Measurements from ENCODE around the gene APOL2. TPM values are rescaled to one million over a fixed set of nuclear protein-coding genes. Genes with fewer than 3 reads are reported as not detected.

Gene APOL2
- 22.2 TPM for polyA plus RNA-seq (2012; ENCODE audit: low read depth, missing spikeins)

DNA sequence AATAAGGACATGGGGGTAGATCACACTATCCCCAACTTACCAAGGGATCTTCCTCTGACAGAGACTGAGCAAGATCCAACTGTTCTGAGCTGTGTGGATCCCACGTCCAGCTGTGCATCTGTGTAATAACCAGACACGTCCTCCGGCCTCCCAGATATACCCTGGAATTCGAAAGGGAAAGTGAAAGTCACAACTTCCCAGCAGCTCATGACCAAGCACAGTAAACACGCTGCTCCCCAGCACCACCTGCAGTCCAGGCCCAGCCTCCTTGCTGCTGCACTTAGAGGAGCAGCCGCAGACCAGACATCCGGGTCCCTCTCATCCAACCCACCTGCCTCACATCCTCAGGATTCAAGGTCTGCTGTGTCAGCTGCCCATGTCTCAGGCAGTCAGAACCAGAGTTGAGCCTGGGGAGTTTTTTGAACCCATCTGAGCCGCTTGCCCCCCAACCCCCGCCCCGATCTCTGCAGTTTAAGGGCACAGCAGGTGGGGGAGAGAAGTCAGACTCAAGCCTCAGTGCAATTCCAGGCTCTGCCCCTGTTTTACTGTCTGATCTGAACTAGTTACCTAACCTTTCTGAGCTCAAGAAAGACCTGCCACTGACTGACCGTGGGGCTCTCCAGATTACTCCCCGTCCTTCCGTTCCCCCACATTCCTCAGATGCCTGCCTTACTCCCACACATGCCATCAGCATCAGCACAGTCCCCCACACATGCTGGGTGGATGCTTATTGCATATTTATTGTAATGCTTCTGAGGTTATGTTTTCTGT, at the start of gene APOL2:
APOL2 (minus strand) TSS at position 127 of the 771 bp plus-strand sequence. CDS start 6,365 bp downstream, outside the sequence.
- DNase-seq (ENCODE audit: insufficient read length, low spot score) (peak; percentile 64), FAIRE-seq (peak; percentile 98)
- TF ChIP-seq TAF1 (IDR thresholded peaks at IDR 0.05; ENCODE audit: low read depth, low read length) (peak; percentile 28; the same call in 1 of the 2 replicates), POLR2A (IDR thresholded peaks at IDR 0.05; ENCODE audit: low read depth, low read length) (peak; percentile 37; the same call in 1 of the 2 replicates), SPI1 (IDR thresholded peaks at IDR 0.05; ENCODE audit: low read depth, low read length) (no peak), POU2F2 (IDR thresholded peaks at IDR 0.05; ENCODE audit: low read depth, low read length) (peak; percentile 48), POLR2AphosphoS5 (IDR thresholded peaks at IDR 0.05; ENCODE audit: low read depth, low read length) (no peak)

DNA sequence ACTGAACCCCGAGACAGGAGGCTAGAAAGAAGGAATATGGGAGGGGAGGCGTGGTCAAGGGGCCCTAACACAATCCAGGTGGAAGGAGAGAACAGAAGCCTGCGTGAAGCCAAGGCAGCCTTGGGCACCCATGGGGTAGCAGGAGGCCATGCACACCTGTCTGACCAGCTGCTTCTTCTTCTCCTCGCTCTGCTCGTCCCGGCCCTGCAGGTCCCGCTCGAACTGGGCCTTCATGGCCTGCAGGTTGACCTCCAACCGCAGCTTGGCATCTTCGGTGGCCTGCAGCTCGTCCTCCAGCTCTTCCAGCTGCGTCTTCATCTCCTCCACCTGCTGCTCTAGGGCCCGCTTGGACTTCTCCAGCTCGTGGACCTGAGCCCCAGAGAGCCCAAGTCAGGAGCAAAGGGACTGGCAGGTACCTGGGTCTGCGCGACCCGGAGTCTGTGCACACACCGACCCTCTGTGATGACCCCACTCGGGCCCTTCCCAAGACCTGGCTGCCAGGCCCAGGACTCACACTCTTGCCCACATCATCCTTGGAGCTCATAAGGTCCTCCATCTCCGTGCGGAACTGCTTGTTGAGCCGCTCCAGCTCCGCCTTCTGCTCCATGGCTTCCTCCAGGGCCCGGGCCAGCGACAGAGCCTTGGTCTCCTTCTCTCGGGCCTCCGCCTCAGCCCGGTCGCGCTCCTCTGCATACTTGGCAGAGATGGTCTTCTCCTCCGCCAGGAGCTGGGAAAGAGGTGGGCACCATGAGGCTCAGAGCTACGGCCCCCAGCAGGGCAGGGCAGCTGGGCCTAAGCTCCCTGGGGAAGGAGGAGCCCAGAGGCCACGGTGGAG, 49.5 kb upstream of the APOL2 start:
- no peak for FAIRE-seq
- DNase-seq (ENCODE audit: insufficient read length, low spot score) = no peak
- TF ChIP-seq PAX5 (IDR thresholded peaks at IDR 0.05; ENCODE audit: insufficient read depth, low read length, severe bottlenecking) = no peak
- no peak for TF ChIP-seq POLR2A (IDR thresholded peaks at IDR 0.05; ENCODE audit: low read depth, low read length)
- no peak for TF ChIP-seq TAF1 (IDR thresholded peaks at IDR 0.05; ENCODE audit: low read depth, low read length)
- TF ChIP-seq POU2F2 (IDR thresholded peaks at IDR 0.05; ENCODE audit: low read depth, low read length) = no peak
- TF ChIP-seq SPI1 (IDR thresholded peaks at IDR 0.05; ENCODE audit: low read depth, low read length) = no peak
- no peak for TF ChIP-seq POLR2AphosphoS5 (IDR thresholded peaks at IDR 0.05; ENCODE audit: low read depth, low read length)

- no peak for TF ChIP-seq PAX5 (IDR thresholded peaks at IDR 0.05; ENCODE audit: insufficient read depth, low read length, severe bottlenecking)
- TF ChIP-seq POLR2A (IDR thresholded peaks at IDR 0.05; ENCODE audit: low read depth, low read length) = no peak
- TF ChIP-seq TAF1 (IDR thresholded peaks at IDR 0.05; ENCODE audit: low read depth, low read length) = no peak
- no peak for TF ChIP-seq SPI1 (IDR thresholded peaks at IDR 0.05; ENCODE audit: low read depth, low read length)
- TF ChIP-seq POLR2AphosphoS5 (IDR thresholded peaks at IDR 0.05; ENCODE audit: low read depth, low read length) = no peak
- no peak for TF ChIP-seq POU2F2 (IDR thresholded peaks at IDR 0.05; ENCODE audit: low read depth, low read length)
- FAIRE-seq (no peak), DNase-seq (ENCODE audit: insufficient read length, low spot score) (no peak)
Observed at GRCh38 chr22:36287881-36288515, 48.7 kb upstream of the APOL2 start.

DNA sequence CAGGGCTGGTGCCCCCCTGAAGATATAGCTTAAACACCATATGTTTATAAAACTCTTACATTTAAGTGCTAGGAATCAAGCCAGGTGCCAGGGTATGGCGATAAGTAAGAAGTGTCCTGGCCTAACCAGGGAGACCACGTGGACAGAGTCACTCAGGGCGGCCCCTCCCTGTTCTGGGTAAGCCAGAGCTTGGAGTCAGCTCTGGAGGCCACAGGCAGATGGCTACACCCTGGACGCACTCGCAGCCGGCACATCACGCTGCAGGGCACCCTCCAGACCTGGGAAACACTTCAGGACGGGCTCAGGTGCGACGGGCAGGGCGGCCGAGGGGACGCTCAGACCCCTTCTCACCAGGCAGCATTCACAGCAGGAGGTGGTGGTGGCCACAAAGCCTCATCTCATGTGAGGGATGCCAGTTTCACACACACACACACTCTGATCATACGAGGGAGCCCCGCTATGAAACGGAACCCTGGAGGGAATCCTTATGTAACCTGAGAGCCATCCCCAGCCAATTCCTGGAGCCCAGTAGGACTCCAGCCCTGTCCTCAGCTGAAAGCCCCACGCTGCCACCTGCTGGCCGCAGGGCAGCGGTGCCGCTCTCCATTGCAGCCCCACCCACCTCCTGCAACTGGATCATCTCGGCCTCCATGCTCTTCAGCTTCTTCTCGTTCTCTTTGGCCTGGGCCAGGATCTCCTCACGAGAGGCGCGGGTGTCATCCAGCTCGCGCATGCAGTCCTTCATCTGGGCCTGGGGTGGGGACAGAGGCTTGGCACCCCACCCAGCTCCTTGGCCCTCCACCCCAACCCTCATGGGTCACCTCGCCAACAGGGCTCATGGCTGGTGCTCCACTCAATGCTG, 47.0 kb upstream of the APOL2 start:
- DNase-seq (ENCODE audit: insufficient read length, low spot score) (peak; percentile 81), FAIRE-seq (peak; percentile 77)

DNA sequence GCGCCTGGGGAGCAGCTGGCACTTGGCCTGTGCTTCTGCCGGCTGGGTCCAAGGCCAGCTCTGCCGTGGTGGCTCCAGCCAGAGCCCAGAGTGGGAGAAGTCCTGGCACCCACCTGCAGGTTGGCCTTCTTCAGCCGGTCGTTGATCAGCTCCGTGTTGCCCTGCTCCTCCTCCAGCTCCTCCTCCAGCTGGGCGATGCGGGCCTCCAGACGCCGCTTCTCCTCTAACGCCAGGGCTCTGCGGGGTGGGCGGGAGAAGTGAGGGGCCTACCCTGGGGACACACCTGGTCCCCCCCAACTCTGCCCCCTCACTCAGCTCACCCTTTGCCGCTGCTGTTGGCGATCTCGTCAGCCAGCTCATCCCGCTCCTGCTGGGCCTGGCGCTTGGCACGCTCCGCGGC, 46.2 kb upstream of the APOL2 start:
- no peak for FAIRE-seq
- no peak for DNase-seq (ENCODE audit: insufficient read length, low spot score)
- TF ChIP-seq POLR2A (IDR thresholded peaks at IDR 0.05; ENCODE audit: low read depth, low read length) (no peak), TAF1 (IDR thresholded peaks at IDR 0.05; ENCODE audit: low read depth, low read length) (no peak), PAX5 (IDR thresholded peaks at IDR 0.05; ENCODE audit: insufficient read depth, low read length, severe bottlenecking) (no peak), POLR2AphosphoS5 (IDR thresholded peaks at IDR 0.05; ENCODE audit: low read depth, low read length) (no peak), SPI1 (IDR thresholded peaks at IDR 0.05; ENCODE audit: low read depth, low read length) (no peak), POU2F2 (IDR thresholded peaks at IDR 0.05; ENCODE audit: low read depth, low read length) (no peak)

More for the DNA sequence above, 47.0 kb upstream of the APOL2 start:
- TF ChIP-seq POLR2AphosphoS5 (IDR thresholded peaks at IDR 0.05; ENCODE audit: low read depth, low read length) (no peak), SPI1 (IDR thresholded peaks at IDR 0.05; ENCODE audit: low read depth, low read length) (no peak), PAX5 (IDR thresholded peaks at IDR 0.05; ENCODE audit: insufficient read depth, low read length, severe bottlenecking) (no peak), POU2F2 (IDR thresholded peaks at IDR 0.05; ENCODE audit: low read depth, low read length) (no peak), TAF1 (IDR thresholded peaks at IDR 0.05; ENCODE audit: low read depth, low read length) (no peak), POLR2A (IDR thresholded peaks at IDR 0.05; ENCODE audit: low read depth, low read length) (no peak)

- no peak for TF ChIP-seq POLR2A (IDR thresholded peaks at IDR 0.05; ENCODE audit: low read depth, low read length)
- TF ChIP-seq SPI1 (IDR thresholded peaks at IDR 0.05; ENCODE audit: low read depth, low read length) = no peak
- no peak for TF ChIP-seq PAX5 (IDR thresholded peaks at IDR 0.05; ENCODE audit: insufficient read depth, low read length, severe bottlenecking)
- no peak for TF ChIP-seq POU2F2 (IDR thresholded peaks at IDR 0.05; ENCODE audit: low read depth, low read length)
- TF ChIP-seq POLR2AphosphoS5 (IDR thresholded peaks at IDR 0.05; ENCODE audit: low read depth, low read length) = no peak
- TF ChIP-seq TAF1 (IDR thresholded peaks at IDR 0.05; ENCODE audit: low read depth, low read length) = no peak
- no peak for FAIRE-seq
- no peak for DNase-seq (ENCODE audit: insufficient read length, low spot score)
Observed at GRCh38 chr22:36285017-36285416, 45.7 kb upstream of the APOL2 start.

GRCh38 chr22:36284171-36284571, 44.8 kb upstream of the APOL2 start:
- DNase-seq (ENCODE audit: insufficient read length, low spot score) = no peak
- FAIRE-seq = no peak
- no peak for TF ChIP-seq TAF1 (IDR thresholded peaks at IDR 0.05; ENCODE audit: low read depth, low read length)
- no peak for TF ChIP-seq POLR2AphosphoS5 (IDR thresholded peaks at IDR 0.05; ENCODE audit: low read depth, low read length)
- no peak for TF ChIP-seq SPI1 (IDR thresholded peaks at IDR 0.05; ENCODE audit: low read depth, low read length)
- no peak for TF ChIP-seq PAX5 (IDR thresholded peaks at IDR 0.05; ENCODE audit: insufficient read depth, low read length, severe bottlenecking)
- TF ChIP-seq POU2F2 (IDR thresholded peaks at IDR 0.05; ENCODE audit: low read depth, low read length) = no peak
- TF ChIP-seq POLR2A (IDR thresholded peaks at IDR 0.05; ENCODE audit: low read depth, low read length) = no peak

DNA sequence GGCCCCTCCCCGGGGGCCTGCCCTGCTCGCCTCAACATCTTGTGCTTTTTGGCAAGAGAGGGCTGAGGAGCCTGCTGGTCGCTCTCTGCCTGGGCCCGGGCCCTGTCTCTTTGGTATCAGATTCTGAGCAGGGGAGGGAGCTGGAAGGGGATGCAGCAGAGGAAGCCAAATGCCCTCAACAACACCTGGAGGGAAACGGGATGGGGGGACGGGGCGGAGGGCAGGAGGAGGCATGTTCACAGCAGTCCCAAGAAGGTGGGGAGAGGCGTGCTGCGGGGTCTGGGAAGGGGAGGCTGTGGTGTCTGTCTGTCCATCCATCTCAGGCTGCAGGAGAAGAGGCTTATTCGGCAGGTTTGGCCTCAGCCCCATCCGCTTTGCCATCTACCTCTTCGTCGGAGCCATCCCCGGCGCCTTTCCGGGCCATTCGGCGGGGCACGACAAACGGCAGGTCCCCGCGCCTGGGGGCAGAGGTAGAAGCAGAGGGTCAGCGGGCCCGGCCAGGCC, 43.1 kb upstream of the APOL2 start:
- DNase-seq (ENCODE audit: insufficient read length, low spot score) = no peak
- FAIRE-seq = no peak
- no peak for TF ChIP-seq POLR2A (IDR thresholded peaks at IDR 0.05; ENCODE audit: low read depth, low read length)
- no peak for TF ChIP-seq TAF1 (IDR thresholded peaks at IDR 0.05; ENCODE audit: low read depth, low read length)
- no peak for TF ChIP-seq PAX5 (IDR thresholded peaks at IDR 0.05; ENCODE audit: insufficient read depth, low read length, severe bottlenecking)
- no peak for TF ChIP-seq POU2F2 (IDR thresholded peaks at IDR 0.05; ENCODE audit: low read depth, low read length)
- TF ChIP-seq SPI1 (IDR thresholded peaks at IDR 0.05; ENCODE audit: low read depth, low read length) = no peak
- TF ChIP-seq POLR2AphosphoS5 (IDR thresholded peaks at IDR 0.05; ENCODE audit: low read depth, low read length) = no peak
